DOHH2 (cell line): ENCODE measurements around the gene SCD5.

Experiments
- EZH2phosphoT487 ChIP-seq: fragments of 200-600 bp; sonication (generic); IDR thresholded peaks from 2 replicates; pipeline ENCODE4 v1.6.1; 2017; ENCODE audit warnings: borderline replicate concordance, mild to moderate bottlenecking, antibody characterized with exemption, low read length, moderate library complexity, mixed read lengths
- TF ChIP-seq, protein P1 (sequence below): fragments of 200-600 bp; sonication (generic); IDR thresholded peaks from one replicate; pipeline ENCODE4 v1.5.1; 2014; ENCODE audit warnings: antibody characterized with exemption, mild to moderate bottlenecking, low read depth, low read length; ENCODE audit not compliant: poor library complexity, severe bottlenecking

GRCh38 chr4:82591592-82591991 lies 207.0 kb downstream of the SCD5 start:
- TF ChIP-seq, protein P1, sequence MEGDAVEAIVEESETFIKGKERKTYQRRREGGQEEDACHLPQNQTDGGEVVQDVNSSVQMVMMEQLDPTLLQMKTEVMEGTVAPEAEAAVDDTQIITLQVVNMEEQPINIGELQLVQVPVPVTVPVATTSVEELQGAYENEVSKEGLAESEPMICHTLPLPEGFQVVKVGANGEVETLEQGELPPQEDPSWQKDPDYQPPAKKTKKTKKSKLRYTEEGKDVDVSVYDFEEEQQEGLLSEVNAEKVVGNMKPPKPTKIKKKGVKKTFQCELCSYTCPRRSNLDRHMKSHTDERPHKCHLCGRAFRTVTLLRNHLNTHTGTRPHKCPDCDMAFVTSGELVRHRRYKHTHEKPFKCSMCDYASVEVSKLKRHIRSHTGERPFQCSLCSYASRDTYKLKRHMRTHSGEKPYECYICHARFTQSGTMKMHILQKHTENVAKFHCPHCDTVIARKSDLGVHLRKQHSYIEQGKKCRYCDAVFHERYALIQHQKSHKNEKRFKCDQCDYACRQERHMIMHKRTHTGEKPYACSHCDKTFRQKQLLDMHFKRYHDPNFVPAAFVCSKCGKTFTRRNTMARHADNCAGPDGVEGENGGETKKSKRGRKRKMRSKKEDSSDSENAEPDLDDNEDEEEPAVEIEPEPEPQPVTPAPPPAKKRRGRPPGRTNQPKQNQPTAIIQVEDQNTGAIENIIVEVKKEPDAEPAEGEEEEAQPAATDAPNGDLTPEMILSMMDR, result no peak
- no peak for TF ChIP-seq EZH2phosphoT487
